SKM-1 (cell line): ENCODE data around the gene EAPP.
"Not testable (repeated sequence)": the region's sequence is repeated elsewhere in the genome, so short reads cannot be mapped to it uniquely, and the experiment has no call there.

Experiments
- DNase-seq: peaks from one replicate; lab custom pipeline; 2025; ENCODE audit not compliant: unreplicated experiment; lab: John Stamatoyannopoulos, UW

Gene EAPP

DNA sequence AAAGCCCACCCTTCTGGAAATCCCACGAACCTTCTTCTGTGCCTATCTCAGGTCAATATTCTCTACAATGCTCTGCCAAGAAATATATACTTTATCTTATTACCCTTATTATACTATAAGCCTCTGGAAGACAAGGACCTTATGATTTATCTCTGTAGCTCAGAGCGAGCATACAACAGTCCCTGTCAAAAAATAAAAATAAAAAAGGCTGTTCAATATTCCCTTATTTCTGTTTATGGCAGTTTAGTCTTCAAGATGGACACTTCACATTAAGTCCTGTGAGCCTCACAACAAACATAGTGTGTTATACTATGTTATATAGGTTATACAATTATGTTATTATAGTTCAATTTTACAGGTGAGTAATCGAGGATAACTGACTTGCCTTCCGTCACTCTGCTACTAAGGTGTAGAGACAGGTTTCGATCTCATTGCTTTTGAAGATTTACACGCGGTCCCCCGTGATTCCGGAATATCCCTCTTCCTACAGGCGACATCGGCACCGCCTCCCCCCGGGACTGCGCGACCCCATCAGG lies 562 bp downstream of the EAPP start:
- DNase-seq: no peak

DNA sequence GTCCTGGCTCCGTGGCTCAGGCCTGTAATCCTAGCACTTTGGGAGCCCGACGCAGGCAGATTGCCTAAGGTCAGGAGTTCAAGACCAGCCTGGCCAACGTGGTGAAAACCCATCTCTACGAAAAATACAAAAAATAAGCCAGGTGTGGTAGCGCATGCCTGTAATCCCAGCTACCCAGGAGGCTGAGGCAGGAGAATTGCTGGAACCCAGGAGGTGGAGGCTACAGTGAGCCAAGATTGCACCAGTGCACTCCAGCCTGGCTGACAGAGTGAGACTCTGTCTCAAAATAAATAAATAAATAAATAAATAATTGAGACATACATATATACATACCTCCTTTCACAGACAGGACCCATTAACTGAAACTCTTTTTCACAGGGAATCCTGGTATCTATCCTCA lies 1.4 kb downstream of the EAPP start:
- DNase-seq: not testable (repeated sequence)

DNA sequence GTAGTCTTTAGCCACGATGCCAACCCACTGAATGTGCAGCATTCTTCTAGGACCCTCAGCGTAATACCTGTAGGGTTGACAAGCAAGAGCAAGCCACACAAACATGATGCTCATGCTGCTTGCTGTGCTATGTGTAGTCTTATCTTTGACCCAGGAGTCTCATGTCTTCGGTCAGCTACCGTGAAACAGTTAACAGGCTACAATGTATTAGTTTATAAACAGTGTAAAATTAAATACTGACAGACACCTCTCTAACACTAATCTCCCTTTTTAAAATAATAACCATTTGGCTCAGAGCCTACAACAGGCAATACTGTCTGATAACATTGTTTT lies 1.9 kb downstream of the EAPP start:
- DNase-seq: no peak

- no peak for DNase-seq
These were observed 2.4 kb downstream of the EAPP start for GRCh38 chr14:34536951-34537676.

DNA sequence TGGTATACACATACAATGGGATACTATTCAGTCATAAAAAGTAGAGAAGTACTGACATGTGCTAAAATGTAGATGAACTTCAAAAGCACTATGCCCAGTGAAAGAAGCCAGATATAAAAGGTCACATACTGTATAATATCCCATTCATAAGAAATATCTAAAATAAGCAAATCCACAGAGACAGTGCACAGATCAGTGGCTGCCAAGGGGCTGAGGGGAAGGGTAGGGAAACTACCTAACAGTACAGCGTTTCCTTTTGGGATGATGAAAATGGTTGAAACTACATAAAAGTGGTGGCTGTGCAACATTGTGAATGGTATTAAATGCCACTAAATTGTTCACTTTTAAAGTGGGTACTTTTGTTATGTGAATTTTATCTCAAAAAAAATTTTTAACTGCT lies 11.9 kb downstream of the EAPP start:
- no peak for DNase-seq

DNA sequence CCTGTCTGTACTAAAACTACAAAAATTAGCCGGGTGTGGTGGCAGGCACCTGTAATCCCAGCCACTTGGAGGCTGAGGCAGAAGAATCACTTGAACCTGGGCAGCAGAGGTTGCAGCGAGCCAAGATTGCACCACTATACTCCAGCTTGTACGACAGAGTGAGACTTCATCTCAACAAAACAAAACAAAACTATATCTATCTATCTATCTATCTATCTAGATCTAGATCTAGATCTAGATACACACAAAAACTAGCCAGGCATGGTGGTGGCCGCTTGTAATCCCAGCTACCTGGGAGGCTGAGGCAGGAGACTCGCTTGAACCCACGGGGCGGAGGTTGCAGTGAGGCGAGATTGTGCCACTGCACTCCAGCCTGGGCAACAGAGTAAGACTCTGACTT lies 15.3 kb downstream of the EAPP start:
- not testable (repeated sequence) for DNase-seq

DNA sequence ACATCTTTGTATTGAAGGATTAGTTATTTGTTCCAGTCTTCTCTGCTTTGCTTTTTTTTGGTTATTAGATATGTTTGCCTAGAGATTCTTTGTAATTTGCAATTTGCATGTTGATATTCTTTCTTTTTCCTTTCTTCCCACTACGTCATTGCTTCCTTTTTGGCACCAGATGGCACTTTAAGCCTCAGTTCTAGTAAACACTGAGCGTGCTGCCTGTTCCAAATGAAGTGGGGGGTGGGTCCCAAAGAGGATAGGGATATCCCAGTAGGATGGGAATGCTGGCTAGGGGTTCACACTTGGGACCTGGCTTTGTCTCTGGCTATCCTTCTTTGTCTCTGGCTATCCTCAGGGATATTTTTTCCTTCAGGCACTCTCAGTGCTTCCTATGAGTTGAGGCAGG lies 17.0 kb downstream of the EAPP start:
- no peak for DNase-seq

DNA sequence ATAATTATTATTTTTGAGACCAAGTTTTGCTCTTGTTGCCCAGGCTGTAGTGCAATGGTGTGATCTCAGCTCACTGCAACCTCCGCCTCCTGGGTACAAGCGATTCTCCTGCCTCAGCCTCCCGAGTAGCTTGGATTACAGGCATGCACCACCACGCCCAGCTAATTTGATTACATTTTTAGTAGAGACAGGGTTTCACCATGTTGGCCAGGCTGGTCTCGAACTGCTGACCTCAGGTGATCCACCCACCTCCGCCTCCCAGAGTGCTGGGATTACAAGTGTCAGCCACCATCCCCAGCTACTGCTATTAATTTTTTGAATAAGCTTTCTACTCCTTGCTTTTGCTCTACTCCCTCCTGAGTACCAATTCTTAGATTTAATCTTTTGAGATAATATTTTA lies 18.4 kb downstream of the EAPP start:
- not testable (repeated sequence) for DNase-seq

DNA sequence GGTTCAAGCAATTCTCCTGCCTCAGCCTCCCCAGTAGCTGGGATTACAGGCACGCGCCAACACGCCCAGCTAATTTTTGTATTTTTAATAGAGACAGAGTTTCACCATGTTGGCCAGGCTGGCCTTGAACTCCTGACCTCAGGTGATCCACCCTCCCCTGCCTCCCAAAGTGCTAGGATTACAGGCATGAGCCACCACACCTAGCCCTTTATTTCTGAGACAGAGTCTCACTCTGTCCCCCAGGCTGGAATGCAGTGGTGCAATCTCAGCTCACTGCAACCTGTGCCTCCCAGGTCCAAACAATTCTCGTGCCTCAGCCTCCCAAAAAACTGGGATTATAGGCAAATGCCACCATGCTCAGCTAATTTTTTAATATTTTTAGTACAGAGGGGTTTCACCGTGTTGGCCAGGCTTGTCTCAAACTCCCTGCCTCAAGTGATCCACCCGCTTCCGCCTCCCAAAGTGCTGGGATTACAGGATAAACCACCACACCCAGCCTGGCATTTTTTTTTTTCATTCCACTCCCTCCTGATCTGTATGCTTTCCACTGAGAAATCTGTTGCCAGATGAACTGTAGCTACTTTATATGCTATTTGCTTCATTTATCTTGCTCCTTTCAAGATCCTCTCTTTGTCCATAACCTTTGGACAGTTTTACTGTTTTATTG lies 19.1 kb downstream of the EAPP start:
- DNase-seq: not testable (repeated sequence)

DNA sequence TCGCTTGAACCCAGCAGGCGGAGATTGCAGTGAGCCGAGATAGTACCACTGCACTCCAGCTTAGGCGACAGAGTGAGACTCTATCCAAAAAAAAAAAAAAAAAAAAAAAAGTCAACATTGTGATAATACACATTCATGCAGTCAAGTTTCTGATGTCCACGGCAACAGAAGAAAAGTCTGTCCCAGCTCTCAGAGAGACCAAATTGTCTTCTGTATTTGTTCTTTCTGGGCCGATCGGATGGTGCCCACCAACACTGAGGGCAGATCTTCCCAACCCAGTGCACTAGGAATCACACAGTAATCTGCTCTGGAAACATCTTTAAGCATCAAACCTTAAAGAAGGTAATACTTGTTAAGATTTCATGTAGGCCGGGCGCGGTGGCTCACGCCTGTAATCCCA lies 31.6 kb downstream of the EAPP start:
- no peak for DNase-seq

DNA sequence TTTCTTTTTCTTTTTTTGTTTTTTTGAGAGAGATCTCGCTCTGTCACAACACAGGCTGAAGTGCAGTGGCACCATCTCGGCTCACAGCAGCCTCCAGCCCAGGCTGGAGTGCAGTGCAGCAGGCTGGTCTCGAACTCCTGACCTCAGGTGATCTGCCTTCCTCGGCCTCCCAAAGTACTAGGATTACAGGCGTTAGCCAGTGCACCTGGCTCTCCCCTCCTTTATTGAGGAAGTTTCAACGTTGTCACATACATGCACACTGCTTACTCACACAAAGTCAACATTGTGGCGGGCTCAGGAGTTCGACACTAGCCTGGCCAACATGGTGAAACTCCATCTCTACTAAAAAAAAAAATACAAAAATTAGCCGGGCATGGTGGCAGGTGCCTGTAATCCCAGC lies 32.0 kb downstream of the EAPP start:
- DNase-seq: no peak

- DNase-seq: not testable (repeated sequence)
These were observed 34.4 kb downstream of the EAPP start for GRCh38 chr14:34505124-34505491.

DNA sequence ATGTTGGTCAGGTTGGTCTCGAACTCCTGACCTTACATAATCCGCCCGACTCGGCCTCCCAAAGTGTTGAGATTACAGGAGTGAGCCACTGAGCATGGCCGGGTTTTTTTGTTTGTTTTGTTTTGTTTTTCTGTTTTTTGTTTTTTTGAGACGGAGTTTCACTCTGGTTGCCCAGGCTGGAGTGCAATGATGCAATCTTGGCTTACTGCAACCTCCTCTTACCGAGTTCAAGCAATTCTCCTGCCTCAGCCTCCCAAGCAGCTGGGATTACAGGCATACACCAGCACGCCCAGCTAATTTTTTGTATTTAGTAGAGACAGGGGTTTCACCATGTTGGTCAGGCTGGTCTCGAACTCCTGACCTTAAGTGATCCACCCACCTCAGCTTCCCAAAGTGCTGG lies 35.5 kb downstream of the EAPP start:
- DNase-seq: not testable (repeated sequence)

- no peak for DNase-seq
These were observed 36.8 kb downstream of the EAPP start for GRCh38 chr14:34502545-34503225.

DNA sequence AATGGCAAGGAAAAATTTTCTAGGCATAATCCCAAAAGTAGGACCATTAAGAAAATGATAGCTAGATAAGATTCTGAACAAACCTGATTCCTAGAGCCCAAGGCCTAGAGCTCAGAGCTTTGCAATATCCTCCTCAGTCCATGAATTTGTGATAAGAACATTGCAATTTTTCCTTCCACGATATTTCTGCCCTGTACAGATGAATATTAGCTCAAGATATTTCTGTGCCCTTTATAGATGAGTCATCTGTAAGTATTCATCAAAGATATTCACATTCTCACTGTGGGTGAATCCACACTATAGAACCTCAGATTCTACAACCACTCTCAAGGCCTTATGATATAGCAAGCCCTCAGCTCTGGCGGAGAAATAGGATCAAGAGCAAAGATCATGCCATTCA lies 37.5 kb downstream of the EAPP start:
- DNase-seq: no peak

DNA sequence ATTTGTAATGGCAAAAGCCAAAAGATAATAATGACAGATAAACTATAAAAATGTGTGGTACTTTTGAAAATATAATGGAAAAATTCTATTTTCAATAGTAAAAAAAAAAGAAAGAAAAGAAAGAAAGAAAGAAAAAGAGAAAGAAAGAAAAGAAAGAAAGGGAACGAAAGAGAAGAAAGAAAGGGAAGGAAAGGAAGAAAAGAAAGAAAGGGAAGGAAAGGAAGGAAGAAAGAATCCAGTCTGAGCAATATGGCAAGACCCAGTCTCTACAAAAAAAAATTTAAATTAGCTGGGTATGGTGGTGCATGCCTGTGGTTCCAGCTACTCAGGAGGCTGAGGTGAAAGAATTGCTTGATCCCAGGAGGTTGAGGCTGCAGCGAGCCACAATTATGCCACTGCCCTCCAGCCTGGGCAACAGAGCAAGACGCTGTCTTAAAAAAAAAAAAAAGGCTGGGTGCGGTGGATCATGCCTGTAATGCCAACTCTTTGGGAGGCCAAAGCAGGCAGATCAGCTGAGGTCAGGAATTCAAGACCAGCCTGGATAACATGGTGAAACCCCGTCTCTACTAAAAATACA lies 38.4 kb downstream of the EAPP start:
- no peak for DNase-seq

GRCh38 chr14:34498684-34499412 lies 40.7 kb downstream of the EAPP start:
- no peak for DNase-seq

DNA sequence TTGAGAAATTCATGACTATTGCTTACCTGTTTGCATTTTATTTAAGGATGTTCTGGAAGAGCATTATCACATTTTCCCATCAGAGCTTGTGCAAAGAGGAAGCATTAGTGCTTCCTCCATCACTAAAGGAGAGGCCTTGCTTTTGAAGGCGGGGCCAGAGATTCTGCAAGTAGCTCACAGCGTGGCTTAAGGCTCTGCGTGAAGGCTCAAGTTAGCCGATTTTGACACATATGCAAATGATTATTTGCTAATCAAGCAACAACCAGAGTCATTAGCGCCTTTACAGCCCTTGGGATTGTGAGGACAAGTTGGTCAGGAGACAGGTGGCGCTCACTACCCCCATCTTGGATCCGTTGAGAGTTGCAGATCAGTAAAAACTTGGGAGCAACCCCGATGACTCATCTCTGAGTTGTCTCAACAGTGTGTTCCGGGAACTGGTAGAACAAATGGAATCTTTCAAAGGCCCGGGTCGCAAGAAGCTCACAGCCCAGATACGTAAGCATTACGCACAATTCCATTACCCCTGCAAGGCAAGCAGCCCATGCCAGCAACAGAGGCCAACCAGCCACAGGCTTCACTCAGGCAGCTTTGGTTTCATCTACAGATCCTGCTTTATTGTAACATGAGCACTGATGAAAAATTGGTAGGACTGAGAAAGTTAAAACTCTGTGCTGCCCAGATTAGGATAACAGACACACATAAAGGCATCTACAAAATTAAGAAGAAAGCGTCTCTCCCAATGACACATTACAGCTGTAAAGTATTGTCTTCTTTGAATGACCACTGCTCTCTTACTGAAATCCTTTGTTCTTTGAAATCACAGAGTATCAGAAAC lies 42.6 kb downstream of the EAPP start:
- peak; percentile 1 for DNase-seq

DNA sequence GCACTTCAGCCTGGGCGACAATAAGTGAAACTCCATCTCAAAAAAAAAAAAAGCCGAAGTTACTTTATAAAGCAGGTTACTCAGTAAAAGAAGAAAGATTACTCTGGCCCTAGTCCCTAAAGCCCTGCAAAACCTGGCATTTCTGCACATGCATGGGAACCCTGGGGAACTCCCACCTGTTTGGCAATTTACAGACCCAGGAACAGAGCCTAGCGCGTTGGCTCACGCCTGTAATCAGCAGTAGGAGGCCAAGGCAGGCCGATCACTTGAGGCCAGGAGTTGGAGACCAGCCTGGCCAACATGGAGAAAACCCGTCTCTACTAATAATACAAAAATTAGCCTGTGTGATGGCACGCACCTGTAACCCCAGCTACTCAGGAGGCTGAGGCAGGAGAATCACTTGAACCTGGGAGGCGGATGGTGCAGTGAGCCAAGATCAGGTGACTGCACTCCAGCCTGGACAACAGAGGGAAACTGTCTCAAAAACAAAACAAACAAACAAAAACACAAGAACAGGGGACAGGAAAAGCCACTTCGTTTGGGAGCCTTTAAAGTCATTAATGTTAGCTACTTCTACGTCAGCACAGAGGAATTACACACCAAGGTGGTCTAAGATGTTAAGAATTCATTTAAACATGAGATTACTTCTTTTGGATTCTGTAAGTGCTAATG lies 43.4 kb downstream of the EAPP start:
- DNase-seq: no peak

DNA sequence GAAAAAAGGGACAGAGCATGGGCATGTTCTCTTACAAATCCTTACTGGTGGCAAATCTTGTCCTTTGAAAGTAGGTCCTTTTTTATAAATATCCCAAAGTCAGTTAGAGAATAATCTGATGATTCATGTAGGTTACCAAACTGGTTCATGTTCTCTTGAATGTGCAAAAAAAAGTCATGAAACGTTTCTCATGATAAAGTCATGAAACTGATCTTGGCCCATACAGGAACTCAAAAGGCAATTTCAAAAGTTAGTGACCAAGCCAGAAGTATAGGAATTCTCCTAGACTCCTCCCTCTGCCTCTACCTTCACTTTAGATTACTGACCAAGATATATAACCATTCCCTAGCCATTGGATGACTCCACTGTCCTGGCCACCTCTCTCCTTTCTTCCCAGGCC lies 50.2 kb downstream of the EAPP start:
- no peak for DNase-seq
